GM21381 (cell line): Measurements from ENCODE around the gene STARD3.

Experiments used
- ATAC-seq: cut with Tn5 transposase; IDR thresholded peaks from one replicate; pipeline ENCODE4 v1.9.1; 2021; ENCODE audit warnings: mild to moderate bottlenecking, moderate library complexity; ENCODE audit not compliant: unreplicated experiment

Gene STARD3

DNA sequence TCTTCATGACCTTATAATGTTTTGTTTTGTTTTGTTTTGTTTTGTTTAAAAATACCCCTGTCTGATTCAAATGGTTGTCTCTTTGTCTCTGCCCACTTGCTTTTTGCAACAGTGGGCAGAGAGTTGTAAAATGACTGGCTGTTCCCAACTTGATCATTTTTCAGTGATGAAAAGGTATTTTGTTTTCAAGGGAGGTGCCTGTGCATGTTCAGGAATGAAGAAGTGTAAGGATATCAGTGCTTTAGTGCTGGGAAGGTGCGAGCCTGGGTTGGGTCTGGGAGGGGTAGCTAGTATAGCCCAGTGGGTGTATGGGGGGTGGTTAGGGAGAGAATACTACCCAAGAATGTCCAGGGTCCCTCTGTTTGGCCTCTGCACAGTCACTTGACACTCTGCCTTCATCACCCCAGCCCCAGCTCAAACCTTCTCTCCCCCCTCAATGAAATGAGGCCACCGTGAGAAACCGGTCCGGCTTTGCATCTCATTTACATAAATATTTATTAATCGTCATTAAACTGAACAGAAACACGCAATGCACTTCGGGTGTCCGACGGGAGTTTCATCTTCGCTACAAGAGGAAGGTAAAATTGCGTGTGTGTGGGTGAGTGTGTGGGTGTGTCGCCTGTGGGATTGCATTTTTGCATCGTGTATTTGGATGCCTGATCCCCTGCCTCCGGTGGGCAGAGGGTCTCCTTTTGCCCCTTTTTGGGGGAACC lies 33.5 kb upstream of the STARD3 start:
- no peak for ATAC-seq

- no peak for ATAC-seq
Measured at GRCh38 chr17:39604911-39605491, 31.9 kb upstream of the STARD3 start.

GRCh38 chr17:39605492-39606433 lies 31.2 kb upstream of the STARD3 start:
- no peak for ATAC-seq

DNA sequence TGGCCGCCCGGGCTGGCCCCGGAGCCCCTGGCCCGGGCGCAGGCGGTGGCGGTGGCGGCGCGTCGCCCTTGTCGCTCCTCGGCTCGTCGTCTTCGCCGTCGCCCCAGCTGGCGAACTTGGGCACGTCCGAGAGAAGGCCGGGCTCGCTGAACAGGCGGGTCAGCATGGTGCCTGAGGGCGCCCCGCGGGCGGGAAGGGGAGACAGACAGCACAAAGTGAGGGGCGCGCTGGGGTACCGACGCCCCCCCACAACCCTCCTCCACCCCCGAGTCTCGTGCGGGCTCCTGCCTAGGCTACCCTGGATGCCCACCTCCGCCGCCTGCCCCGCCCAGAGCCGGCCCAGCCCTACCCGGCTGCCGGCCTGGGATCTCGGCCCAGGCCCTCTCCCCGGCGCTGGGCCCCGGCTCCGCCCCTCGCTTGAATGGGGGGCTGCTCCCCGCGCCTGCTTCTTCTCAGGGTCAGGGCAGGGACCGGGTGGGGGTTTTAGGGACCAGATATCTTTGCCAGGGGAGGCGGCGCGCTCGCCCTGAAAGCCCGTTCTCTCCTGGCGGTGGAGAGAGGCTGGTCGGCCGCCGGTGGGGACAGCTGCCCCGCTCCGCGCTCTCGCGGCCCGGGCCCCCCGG lies 30.4 kb upstream of the STARD3 start:
- no peak for ATAC-seq

DNA sequence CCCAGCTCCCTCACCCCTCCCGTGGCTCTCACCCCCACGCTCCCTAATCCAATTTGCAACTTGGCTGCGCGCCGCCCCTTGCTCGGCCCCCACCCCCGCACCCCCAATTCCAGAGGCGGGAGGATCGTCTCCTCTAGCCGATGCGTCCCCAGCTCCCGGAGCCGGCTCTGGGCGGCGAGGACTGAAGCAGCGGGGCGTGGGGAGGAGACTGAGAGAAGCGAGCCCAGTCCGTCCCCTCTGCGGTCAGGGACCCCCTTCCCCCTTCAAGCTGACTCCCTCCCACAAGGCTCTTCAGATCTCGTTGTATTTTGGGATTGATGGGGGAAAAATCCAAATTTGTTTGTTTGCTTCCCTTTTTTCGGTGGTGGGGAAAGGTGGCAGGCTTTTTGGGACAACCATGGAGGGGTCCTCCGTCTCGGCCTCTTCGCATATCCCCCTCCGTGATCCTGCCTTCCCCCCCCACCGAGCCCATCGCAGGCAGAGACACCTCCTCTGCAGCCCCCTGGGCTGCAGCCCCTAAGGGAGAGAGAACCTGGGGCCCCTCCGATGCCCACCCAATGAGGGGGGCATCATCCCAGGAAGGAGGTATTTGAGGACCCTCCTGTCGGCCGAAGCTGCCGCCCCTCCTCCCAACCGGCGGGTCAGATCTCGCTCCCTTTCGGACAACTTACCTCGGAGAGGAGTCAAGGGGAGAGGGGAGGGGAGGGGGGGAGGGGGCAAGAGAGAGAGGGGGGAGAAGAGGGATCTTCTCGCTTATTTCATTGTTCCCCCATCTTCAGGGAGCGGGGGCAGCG lies 29.7 kb upstream of the STARD3 start:
- ATAC-seq = no peak

- no peak for ATAC-seq
Measured at GRCh38 chr17:39607851-39608130, 29.2 kb upstream of the STARD3 start, which contains the start of gene NEUROD2. TSS of gene NEUROD2 (minus strand) at chr17:39607920. CDS start at chr17:39606599, 1,321 bp downstream.

DNA sequence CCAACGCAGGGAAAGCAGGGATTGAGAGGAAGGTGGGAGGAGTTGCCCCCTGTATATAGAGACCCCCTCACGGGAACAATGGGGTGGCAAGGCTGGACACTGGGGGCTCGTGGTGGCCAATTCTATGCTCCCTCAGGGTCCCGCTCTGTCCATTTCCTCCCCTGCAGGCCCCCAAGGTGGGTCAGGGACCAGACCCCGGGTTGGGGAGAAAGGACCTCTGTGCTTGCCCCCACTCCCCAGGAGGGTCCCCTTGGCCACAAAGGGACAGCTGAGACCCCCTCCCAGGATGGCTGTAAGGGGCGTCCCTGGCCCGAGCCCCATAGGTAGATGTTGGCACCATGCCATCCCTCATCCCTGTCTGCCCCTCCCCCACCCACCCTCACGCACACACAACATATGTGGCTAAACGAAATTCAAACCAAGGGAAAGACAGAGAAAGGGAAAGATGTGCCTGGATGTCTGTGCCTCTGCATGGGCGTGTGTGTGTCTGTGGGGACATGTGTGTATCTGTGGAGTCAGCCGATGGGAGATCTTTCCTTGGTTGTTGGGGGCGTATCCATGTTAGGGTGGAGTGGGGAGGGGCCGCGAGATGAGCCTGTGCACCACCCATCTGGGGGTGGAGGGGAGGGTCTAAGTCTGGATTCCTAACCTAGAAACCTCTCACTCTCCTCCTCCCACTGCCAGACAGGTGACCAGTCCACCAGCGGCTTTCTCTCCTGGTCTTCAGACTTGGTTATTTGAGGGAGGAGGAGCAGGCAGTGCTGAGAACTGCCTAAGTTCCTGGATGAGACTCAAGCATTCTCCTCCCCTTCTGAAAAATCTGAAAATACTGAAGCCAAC lies 28.6 kb upstream of the STARD3 start:
- no peak for ATAC-seq

DNA sequence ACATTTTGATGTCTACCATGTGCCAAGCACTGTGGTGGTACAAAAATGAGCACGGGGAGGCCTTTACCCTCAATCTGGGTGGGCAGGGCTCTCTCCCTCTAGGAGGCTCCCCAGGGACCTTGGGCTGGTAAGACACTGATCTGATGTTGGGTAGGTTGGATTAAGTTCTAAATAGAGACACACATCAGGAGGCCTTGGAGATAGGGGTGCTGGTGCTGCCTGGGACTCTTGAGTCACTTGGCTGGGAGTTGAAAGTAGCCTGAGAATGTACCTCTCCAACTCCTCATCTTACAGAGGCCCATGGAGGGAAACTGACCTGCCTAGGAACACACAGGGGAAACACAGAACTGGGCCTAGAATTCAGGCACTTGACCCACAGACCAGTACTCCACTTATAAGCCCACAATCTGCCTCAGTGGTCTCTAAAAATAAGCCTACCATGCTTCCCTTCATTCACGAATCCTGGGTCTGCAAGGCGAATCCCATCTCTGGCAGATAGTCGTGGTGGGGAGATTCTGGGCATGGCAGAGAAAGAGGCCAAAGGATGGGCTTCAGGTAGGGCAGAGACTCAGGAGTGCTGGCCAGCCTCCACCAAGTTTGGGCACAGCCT lies 27.4 kb upstream of the STARD3 start:
- ATAC-seq = no peak

DNA sequence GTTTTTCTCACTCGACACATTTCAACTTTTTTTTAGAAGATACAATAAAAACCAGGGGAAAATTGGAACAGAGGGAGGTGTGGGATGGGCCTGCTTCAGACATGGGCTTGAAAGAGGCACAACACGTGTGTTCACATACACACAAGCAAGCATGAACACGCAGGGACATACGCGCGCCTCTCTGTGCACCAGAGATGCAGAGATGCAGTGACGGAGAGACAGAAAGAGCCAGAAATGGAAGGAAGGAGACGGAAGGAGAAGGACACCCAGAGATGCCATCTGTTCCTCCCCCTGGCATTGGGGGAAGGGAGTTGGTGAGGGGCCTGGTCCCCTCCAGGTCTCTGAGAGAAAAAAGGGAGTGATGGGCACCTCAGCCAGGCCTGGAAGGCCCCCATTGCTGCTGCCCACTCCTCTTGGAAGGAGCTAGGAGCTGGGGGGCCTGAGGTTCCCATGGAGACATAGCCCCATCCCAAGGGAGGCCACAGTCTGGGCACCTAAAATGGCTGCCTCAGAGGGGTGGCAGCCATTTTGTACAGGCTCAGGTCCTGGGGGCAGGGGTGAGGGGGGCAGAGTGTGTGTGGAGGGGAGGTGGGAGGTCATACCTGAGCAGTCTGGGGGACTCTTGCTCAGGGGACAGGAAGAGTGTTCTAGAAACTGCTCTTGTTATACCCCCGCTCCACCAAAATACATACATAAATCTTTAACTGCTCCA lies 25.4 kb upstream of the STARD3 start:
- no peak for ATAC-seq

DNA sequence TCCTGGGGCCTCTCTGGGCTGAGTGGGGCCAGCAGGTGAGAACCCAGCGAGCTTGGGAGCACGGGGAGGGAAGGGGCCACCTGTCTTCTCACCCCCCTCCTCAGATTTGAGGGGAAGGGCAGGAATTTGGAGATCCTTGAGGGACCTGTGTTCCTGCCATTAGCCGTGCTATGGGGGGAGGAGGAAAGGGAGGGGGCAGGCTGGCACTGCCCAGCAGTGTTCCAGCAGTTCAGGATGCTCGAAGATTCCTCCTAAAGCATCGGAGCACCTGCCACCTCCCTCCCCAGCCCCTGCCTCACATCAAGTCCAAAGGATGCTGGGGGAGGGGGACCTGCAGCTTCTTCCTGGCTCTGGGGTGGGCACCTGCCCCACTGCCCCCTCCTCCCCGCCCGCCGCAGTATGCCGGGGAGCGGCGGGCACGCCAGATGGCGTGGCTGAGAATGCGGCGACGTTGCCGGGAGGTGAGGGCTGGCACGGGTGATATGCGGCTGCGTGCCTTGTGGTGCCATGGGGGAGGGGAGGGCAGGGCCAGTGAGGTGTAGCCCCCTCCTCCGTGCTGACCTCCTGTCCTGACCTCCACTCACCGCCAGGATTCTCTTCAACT lies 24.6 kb upstream of the STARD3 start:
- ATAC-seq = no peak

- ATAC-seq = no peak
Measured at GRCh38 chr17:39612935-39613464, 23.9 kb upstream of the STARD3 start.

DNA sequence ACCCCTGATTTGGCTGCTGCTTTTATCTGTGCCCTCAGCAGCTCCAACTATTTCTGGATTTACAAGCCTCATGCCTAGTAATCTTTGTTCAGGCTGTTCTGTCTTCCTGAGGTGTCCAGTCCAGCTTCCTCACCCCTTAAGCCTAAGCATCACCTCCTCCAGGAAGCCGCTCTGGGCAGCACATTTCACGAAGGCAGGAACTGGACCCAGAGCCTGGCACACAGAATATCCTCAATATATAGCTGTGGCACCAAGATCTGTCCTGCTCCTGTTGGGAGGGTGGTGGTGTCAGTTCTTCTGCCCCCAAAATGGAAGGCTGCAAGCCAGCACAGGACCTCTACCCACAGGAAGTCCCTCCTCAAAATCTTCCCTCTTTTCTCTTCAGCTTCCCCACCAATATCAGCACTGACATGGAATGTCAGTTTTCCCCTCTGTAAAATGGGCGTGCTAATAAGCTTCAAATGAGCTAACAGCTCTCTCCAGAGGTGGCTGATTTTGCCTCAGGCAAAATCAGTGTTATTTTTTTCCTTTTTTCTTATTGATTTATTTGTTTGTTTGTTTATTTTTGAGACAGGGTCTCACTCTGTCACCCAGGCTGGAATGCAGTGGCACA lies 22.3 kb upstream of the STARD3 start:
- no peak for ATAC-seq

DNA sequence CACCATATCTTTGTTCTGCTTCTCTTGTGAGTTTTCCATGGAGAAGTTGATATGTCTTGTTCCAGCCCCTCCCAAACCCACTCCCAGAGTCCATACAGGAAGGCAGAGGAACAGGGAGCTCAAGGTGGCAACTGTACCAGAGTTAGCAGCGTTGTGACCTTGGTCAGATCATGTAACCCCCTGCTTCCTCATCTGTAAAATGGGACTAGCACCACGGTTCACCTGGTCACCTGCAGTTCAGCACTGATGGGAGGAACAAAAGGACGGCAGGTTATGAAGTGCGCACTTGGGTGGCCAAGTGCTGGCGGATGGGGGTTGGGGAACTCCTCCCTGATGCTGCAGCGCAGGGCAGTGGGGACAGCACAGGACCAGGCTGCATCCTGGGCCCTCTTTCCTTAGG lies 21.5 kb upstream of the STARD3 start:
- ATAC-seq = no peak

DNA sequence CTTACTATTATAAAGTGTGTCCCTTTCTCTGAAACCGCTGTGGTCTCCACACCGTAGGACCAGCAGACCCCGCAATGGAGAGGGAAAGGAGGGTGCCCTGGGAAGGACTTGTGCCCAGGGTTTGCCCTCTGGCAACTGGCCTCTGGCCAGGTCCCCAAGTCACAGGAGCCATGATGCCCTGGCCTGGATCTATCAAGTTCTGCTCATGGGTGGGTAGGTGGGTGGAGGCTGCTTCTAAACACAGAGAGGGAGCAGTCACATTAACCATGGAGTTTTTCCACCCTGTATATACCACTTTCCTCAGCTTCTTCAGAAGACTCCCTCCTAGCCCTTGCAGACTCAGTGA lies 19.9 kb upstream of the STARD3 start:
- ATAC-seq = no peak

DNA sequence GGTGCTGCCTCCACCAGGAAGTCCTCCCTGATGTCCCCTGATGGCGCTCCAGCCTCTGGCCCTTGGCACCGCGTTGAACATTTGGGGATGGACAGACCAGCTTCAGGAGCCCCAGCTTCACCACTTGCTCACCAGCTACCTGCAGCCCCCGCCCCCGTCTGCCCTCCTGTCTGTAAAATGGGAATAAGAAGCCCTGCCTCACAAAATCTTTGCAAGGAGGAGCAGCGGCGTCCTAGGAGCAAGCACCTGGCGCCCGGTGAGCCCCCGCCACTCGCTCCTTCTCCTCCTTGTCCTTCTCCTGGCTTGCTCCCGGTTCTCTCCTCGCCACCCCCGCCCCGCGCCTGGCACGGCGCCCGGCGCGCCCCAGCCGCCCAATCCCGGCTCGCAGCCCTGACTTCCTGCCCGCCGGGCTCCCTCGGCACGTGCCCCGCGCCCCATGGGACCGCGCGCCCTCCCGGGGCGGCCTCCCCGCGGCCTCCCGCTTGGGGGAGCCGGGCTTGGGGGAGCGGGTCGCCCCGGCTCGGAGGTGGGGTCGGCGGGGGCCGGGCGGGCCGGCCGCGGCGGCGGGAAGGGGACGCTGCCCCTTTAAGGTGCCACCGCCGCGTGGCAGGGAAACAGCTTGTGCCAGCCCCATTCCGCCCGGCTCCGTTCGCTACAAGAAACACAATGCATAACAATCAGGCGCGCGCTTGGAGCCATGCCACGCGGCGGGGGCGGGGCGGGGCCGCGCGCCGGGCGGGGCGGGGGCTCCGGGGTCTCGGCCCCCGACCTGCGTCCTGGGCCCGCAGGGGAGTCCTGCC lies 19.3 kb upstream of the STARD3 start:
- no peak for ATAC-seq

GRCh38 chr17:39618246-39618913 lies 18.6 kb upstream of the STARD3 start:
- ATAC-seq = no peak
